ENCODE measurements around the gene EFNA1. TPM values are rescaled to one million over a fixed set of nuclear protein-coding genes. Genes with fewer than 3 reads are reported as not detected.

EFNA1 gene
- total RNA-seq, 1 experiment from 2014 or later: 6.5 TPM

DNA sequence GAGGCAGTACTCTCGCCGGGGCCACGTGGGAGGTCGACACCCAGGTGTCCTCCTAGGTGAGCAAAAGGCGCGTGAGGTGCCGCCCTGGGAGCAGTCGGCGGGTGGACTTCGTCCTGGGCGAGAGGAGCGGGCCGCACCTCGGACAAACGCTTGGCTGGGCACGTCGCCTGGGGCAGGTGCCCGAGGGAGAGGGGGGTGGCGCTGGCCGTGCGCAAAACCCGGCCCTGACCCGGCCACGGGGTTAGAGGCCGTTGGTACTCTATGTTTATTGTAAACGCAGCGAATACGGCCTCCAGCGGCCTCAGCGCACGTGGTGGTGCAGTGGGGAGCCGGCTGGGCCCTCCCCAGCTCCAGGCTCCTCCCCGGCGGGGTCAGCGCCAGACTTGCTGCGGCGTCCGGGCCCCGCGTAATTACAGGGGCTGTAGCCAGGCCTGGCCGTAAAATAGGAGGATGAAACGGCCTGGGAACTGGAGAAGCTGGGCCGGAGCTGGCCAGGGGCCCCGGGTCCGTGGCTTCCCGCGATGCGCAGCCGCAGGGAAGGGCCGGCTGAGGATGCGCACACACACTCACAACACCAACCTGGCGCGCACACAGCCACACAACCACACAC lies 1.6 kb upstream of the EFNA1 start (continued):
- TF ChIP-seq PRRX2 (CRISPR knock-in tag; IDR thresholded peaks at IDR 0.05): no peak
- peak; percentile 67; the same call in 1 of the 2 replicates for TF ChIP-seq NFE2L1 (CRISPR knock-in tag; IDR thresholded peaks at IDR 0.05)
- TF ChIP-seq, protein P1, sequence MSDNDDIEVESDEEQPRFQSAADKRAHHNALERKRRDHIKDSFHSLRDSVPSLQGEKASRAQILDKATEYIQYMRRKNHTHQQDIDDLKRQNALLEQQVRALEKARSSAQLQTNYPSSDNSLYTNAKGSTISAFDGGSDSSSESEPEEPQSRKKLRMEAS (CRISPR knock-in tag; IDR thresholded peaks at IDR 0.05): peak; percentile 92
- TF ChIP-seq FOXJ3 (CRISPR knock-in tag; IDR thresholded peaks at IDR 0.05; ENCODE audit: borderline replicate concordance): 0 out of 2 replicates have a peak, but pooled peaks have one; percentile 33
- TF ChIP-seq, protein P2, sequence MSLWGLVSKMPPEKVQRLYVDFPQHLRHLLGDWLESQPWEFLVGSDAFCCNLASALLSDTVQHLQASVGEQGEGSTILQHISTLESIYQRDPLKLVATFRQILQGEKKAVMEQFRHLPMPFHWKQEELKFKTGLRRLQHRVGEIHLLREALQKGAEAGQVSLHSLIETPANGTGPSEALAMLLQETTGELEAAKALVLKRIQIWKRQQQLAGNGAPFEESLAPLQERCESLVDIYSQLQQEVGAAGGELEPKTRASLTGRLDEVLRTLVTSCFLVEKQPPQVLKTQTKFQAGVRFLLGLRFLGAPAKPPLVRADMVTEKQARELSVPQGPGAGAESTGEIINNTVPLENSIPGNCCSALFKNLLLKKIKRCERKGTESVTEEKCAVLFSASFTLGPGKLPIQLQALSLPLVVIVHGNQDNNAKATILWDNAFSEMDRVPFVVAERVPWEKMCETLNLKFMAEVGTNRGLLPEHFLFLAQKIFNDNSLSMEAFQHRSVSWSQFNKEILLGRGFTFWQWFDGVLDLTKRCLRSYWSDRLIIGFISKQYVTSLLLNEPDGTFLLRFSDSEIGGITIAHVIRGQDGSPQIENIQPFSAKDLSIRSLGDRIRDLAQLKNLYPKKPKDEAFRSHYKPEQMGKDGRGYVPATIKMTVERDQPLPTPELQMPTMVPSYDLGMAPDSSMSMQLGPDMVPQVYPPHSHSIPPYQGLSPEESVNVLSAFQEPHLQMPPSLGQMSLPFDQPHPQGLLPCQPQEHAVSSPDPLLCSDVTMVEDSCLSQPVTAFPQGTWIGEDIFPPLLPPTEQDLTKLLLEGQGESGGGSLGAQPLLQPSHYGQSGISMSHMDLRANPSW (CRISPR knock-in tag; conservative IDR thresholded peaks at IDR 0.05; ENCODE audit: low read depth): no peak; the same call in 1 of the 2 replicates
- TF ChIP-seq TEAD1 (CRISPR knock-in tag; IDR thresholded peaks at IDR 0.05): no peak; the same call in 1 of the 2 replicates
- TF ChIP-seq FOXK1 (CRISPR knock-in tag; IDR thresholded peaks at IDR 0.05): peak; percentile 65
- peak; percentile 48; the same call in 1 of the 2 replicates for TF ChIP-seq CREM (CRISPR knock-in tag; IDR thresholded peaks at IDR 0.05)
- TF ChIP-seq TEAD4 (CRISPR knock-in tag; IDR thresholded peaks at IDR 0.05): no peak
- TF ChIP-seq, protein P3, sequence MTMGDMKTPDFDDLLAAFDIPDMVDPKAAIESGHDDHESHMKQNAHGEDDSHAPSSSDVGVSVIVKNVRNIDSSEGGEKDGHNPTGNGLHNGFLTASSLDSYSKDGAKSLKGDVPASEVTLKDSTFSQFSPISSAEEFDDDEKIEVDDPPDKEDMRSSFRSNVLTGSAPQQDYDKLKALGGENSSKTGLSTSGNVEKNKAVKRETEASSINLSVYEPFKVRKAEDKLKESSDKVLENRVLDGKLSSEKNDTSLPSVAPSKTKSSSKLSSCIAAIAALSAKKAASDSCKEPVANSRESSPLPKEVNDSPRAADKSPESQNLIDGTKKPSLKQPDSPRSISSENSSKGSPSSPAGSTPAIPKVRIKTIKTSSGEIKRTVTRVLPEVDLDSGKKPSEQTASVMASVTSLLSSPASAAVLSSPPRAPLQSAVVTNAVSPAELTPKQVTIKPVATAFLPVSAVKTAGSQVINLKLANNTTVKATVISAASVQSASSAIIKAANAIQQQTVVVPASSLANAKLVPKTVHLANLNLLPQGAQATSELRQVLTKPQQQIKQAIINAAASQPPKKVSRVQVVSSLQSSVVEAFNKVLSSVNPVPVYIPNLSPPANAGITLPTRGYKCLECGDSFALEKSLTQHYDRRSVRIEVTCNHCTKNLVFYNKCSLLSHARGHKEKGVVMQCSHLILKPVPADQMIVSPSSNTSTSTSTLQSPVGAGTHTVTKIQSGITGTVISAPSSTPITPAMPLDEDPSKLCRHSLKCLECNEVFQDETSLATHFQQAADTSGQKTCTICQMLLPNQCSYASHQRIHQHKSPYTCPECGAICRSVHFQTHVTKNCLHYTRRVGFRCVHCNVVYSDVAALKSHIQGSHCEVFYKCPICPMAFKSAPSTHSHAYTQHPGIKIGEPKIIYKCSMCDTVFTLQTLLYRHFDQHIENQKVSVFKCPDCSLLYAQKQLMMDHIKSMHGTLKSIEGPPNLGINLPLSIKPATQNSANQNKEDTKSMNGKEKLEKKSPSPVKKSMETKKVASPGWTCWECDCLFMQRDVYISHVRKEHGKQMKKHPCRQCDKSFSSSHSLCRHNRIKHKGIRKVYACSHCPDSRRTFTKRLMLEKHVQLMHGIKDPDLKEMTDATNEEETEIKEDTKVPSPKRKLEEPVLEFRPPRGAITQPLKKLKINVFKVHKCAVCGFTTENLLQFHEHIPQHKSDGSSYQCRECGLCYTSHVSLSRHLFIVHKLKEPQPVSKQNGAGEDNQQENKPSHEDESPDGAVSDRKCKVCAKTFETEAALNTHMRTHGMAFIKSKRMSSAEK (CRISPR knock-in tag; IDR thresholded peaks at IDR 0.05; ENCODE audit: borderline replicate concordance): no peak
- no peak for TF ChIP-seq SMAD4 (CRISPR knock-in tag; IDR thresholded peaks at IDR 0.05)
- TF ChIP-seq CREB1 (CRISPR knock-in tag; IDR thresholded peaks at IDR 0.05): no peak
- peak; percentile 76 for TF ChIP-seq RELA (CRISPR knock-in tag; IDR thresholded peaks at IDR 0.05; ENCODE audit: borderline replicate concordance)
- TF ChIP-seq, protein P4, sequence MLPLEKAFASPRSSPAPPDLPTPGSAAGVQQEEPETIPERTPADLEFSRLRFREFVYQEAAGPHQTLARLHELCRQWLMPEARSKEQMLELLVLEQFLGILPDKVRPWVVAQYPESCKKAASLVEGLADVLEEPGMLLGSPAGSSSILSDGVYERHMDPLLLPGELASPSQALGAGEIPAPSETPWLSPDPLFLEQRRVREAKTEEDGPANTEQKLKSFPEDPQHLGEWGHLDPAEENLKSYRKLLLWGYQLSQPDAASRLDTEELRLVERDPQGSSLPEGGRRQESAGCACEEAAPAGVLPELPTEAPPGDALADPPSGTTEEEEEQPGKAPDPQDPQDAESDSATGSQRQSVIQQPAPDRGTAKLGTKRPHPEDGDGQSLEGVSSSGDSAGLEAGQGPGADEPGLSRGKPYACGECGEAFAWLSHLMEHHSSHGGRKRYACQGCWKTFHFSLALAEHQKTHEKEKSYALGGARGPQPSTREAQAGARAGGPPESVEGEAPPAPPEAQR (CRISPR knock-in tag; IDR thresholded peaks at IDR 0.05): no peak
- TF ChIP-seq KAT7 (CRISPR knock-in tag; IDR thresholded peaks at IDR 0.05; ENCODE audit: borderline replicate concordance): no peak
- no peak for TF ChIP-seq ZNF121 (CRISPR knock-in tag; IDR thresholded peaks at IDR 0.05)
- TF ChIP-seq, protein P5, sequence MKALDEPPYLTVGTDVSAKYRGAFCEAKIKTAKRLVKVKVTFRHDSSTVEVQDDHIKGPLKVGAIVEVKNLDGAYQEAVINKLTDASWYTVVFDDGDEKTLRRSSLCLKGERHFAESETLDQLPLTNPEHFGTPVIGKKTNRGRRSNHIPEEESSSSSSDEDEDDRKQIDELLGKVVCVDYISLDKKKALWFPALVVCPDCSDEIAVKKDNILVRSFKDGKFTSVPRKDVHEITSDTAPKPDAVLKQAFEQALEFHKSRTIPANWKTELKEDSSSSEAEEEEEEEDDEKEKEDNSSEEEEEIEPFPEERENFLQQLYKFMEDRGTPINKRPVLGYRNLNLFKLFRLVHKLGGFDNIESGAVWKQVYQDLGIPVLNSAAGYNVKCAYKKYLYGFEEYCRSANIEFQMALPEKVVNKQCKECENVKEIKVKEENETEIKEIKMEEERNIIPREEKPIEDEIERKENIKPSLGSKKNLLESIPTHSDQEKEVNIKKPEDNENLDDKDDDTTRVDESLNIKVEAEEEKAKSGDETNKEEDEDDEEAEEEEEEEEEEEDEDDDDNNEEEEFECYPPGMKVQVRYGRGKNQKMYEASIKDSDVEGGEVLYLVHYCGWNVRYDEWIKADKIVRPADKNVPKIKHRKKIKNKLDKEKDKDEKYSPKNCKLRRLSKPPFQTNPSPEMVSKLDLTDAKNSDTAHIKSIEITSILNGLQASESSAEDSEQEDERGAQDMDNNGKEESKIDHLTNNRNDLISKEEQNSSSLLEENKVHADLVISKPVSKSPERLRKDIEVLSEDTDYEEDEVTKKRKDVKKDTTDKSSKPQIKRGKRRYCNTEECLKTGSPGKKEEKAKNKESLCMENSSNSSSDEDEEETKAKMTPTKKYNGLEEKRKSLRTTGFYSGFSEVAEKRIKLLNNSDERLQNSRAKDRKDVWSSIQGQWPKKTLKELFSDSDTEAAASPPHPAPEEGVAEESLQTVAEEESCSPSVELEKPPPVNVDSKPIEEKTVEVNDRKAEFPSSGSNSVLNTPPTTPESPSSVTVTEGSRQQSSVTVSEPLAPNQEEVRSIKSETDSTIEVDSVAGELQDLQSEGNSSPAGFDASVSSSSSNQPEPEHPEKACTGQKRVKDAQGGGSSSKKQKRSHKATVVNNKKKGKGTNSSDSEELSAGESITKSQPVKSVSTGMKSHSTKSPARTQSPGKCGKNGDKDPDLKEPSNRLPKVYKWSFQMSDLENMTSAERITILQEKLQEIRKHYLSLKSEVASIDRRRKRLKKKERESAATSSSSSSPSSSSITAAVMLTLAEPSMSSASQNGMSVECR (CRISPR knock-in tag; IDR thresholded peaks at IDR 0.05; ENCODE audit: borderline replicate concordance): 0 out of 2 replicates have a peak, but pooled peaks have one; percentile 54
- TF ChIP-seq, protein P6, sequence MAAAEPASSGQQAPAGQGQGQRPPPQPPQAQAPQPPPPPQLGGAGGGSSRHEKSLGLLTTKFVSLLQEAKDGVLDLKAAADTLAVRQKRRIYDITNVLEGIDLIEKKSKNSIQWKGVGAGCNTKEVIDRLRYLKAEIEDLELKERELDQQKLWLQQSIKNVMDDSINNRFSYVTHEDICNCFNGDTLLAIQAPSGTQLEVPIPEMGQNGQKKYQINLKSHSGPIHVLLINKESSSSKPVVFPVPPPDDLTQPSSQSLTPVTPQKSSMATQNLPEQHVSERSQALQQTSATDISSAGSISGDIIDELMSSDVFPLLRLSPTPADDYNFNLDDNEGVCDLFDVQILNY (CRISPR knock-in tag; IDR thresholded peaks at IDR 0.05): 0 out of 2 replicates have a peak, but pooled peaks have one; percentile 55
- no peak for TF ChIP-seq SMAD3 (CRISPR knock-in tag; IDR thresholded peaks at IDR 0.05; ENCODE audit: borderline replicate concordance)
- TF ChIP-seq TCF7 (CRISPR knock-in tag; IDR thresholded peaks at IDR 0.05; ENCODE audit: low read depth): no peak
- no peak for TF ChIP-seq HMGA2 (CRISPR knock-in tag; IDR thresholded peaks at IDR 0.05)
- TF ChIP-seq, protein P7, sequence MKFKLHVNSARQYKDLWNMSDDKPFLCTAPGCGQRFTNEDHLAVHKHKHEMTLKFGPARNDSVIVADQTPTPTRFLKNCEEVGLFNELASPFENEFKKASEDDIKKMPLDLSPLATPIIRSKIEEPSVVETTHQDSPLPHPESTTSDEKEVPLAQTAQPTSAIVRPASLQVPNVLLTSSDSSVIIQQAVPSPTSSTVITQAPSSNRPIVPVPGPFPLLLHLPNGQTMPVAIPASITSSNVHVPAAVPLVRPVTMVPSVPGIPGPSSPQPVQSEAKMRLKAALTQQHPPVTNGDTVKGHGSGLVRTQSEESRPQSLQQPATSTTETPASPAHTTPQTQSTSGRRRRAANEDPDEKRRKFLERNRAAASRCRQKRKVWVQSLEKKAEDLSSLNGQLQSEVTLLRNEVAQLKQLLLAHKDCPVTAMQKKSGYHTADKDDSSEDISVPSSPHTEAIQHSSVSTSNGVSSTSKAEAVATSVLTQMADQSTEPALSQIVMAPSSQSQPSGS (CRISPR knock-in tag; IDR thresholded peaks at IDR 0.05; ENCODE audit: borderline replicate concordance, low read depth): no peak
- TF ChIP-seq NR1H2 (CRISPR knock-in tag; IDR thresholded peaks at IDR 0.05): no peak

Data from WTC11 (cell line).